Activated CD8-positive, alpha-beta memory T cell treated with anti-CD3 and anti-CD28 coated beads for 24 hours (primary cell): ENCODE results near the gene ZKSCAN7.
"Not testable (repeated sequence)": the region's sequence is repeated elsewhere in the genome, so short reads cannot be mapped to it uniquely, and the experiment has no call there.

Experiments used
- DNase-seq: peaks from one replicate; pipeline ENCODE4 v3.0.0-alpha.2; 2020

The ZKSCAN7 gene

DNA sequence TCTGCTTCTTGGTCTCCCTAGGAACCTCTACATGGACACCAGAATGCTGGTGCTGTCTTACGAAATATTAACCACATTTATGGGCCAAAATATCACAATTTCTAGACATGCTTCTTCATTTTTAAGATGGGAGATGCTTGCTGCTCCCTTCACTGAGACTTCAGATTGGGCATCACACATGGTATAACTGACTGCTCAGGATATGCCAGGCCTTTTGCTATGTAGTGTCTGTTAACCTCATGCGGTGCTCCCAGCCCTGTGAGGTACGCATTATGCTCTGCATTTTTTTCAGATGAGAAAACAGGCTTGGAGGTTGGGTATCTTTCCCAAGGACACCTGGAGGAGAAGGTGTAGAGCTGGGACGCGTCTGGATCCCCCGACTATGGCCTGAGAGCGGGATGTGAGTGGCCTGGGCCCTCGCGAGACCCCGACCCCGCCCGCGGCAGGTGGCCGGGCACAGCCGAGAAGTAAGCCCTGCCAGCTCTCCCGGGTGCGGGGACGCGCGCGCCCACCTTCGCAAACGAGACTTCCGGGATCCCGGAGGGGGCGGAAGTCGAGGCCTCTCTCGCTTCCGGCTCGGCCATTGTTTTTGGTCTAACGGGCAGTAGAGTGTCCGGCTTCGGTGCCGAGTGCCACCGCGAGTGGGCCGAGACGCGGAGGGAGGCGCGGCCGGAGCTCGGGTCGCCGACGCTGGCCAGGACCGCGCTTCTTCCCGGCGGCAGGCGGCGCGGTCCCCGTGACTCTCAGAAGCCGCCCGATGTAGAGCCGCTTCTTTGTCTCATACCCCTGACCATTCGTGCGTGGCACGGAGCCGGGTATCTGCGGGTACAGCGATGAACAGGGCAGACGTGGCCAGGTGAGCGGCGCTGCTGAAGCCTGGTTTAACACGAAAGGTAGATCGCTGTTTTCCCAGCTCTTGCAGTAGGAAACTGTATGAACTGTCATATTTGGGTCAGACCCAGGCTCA, at the start of gene ZKSCAN7:
Gene ZKSCAN7 (plus strand): TSS at position 568 of the 967 bp plus-strand sequence. CDS start 1,855 bp downstream, outside the sequence.
- DNase-seq, result peak; percentile 87

DNA sequence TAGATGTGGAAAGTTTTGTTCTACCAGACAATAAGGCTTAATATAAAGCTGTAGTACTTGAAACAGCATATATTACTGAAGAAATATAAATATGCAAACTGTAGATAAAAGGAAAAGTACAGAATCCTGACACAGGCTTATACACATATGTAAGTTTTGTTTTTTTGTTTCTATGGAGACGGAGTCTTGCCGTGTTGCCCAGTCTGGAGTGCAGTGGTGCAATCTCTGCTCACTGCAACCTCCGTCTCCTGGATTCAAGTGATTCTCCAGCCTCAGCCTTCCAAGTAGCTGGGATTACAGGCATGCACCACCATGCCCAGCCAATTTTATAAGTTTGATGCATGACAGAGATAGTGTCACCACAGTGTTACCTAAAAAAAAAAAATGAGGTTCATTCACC, 48.4 kb upstream of the ZKSCAN7 start:
- no peak for DNase-seq

DNA sequence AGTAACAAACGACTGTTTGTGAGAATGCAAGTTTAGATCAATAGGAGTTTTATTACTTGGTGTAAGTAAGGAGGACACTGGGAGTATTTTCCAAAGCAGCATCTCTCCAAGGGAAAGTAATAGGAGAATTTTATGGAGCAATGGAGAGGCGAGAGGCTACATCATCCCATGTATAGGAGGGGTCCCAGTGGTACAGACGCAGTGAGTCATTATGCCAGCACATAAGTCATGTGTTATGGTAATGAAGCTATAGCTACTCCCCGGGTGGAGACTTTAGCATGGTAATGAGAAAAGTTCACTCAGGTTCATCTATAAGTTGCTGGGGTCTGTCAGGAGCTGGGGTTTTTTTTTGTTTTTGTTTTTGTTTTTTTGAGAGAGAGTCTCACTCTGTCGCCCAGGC, 48.0 kb upstream of the ZKSCAN7 start:
- DNase-seq, result no peak

DNA sequence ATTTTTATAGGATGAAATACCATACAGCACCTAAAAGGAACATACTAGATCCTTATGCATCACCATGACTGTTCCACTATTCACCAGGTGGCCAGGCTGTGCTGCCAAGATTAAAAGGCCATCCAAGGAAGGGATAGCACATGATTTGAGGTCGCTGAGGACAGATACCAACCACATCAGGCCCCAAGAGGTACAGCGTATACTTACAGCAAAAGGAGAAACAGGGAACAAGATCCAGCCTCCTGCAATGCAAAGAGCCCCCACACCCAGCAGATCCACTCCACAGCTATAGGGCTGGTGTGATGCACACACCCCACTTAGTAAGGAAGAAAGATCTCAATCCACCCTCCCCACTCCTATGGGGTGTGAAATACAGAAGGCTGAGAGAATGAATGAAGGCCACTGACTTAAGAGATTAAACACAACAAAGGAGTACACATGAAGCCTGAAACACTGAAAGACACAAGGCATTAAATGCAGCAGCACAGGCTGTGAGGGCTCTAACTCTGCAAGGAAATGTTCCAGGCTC, 45.5 kb upstream of the ZKSCAN7 start:
- DNase-seq, result no peak

DNA sequence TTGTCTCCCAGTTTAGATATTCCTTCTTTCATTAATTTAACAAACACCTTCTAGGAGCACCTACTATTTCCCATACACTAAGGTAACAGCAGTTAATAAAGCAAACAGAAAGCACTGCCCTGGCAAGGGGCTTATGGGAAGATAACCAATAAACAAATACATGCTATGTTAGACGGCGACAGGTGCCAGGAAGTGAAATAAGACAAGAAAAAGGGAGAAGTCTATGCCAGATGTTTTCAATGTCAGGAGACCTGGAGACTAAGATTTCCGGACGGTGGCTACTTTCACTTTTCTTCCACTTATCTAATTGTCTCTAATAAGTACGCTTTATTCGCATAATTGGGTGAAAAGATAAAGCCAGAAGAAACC, 45.0 kb upstream of the ZKSCAN7 start:
- no peak for DNase-seq

DNA sequence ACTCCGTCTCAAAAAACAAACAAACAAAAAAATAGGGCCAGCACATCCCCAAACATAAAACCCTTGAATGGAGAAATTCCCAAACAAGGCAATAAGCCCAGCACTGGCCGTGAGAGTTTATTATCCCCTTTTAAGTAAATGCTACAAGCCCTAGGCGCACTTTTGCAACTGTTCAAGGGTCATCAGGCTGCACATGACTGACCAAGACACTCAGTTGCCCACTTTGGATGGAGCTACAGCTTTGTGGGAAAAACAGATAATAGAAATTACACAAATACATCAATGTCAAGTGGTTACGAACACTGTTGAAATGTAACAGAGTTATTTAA, 43.8 kb upstream of the ZKSCAN7 start:
- no peak for DNase-seq

DNA sequence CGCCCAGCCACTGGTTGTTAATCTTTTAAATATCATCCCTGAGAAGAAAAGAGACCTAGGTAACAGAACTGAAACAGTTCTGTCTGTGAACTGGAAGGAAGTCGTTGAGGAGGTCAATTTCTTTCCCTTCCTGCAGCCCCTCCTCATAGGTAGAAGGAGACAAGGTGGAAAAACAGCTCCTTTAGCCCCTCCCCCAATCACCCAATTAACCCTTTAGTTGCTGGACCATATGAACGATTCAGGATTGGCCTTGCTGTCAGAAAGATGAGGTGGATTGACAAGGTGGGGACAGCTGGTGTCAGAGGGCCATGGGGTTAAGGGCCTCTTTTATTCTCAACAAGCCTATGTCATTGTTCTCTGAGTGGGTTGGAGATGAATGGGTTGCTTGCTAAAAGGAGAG, 41.5 kb upstream of the ZKSCAN7 start:
- no peak for DNase-seq

DNA sequence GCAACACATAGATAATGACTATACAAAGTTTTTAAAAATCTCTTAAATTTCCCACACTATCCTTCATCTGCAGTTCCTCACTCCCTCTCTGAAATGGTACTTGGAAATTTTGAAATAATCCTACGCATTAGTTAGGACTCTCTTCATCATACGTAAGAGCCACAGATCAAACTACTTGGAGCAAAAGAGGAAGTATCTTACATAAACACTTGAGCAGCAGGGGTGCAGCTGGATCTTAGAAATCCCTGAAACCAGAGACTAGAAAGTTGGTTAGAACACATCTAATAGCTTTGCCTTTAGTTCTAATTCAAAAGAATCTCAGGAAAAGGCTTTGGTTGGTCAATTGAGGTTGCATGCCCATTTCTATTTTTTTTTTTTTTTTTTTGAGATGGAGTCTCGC, 38.8 kb upstream of the ZKSCAN7 start:
- DNase-seq, result no peak

DNA sequence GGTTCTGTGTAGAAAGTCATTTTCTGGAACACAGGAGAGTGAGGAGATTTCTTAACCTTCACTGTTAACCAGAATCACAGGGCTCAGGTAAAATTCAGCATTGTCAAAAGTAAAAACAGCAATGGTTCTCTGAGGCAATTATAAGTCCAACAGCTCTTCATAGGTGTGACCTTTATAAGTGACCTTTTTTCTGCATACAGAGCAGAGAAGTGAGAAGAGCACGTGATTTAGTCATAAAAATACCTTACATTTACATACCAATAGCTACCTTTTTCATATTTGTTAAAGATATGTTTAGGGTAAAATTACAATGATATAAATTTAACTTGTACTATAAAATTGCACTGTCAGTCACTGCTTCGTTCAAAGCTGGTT, 36.2 kb upstream of the ZKSCAN7 start:
- DNase-seq, result no peak

DNA sequence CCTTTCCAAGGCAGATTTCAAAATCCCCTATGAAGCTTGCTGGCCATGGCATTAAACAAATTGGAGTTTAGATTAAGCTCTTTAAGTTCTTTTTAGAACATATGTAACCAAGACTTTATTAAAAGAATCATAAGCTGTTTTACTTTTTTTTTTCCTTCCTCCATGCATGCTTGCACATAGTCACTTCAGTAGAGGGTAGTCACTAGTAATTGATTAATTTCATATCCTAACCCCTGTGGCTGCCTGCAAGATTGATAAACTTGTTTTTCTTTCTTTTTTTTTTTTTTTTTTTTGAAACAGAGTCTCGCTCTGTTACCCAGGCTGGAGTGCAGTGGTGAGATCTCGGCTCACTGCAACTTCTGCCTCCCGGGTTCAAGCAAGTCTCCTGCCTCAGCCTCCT, 33.3 kb upstream of the ZKSCAN7 start:
- DNase-seq, result no peak

DNA sequence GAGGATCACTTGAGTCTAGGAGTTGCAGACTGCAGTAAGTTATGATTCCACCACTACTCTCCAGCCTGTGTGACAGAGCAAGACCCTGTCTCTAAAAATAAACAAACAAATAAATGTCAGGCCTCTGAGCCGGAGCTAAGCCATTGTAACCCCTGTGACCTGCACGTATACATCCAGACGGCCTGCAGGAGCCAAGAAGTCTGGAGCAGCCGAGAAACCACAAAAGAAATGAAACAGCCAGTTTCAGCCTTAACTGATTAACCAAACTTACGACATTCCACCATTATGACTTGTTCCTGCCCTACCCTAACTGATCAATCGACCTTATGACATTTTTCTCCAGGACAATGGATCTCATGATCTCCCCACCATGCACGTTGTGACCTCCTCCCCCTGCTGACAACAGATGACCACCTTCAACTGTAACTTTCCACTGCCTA, 32.5 kb upstream of the ZKSCAN7 start:
- DNase-seq, result no peak

DNA sequence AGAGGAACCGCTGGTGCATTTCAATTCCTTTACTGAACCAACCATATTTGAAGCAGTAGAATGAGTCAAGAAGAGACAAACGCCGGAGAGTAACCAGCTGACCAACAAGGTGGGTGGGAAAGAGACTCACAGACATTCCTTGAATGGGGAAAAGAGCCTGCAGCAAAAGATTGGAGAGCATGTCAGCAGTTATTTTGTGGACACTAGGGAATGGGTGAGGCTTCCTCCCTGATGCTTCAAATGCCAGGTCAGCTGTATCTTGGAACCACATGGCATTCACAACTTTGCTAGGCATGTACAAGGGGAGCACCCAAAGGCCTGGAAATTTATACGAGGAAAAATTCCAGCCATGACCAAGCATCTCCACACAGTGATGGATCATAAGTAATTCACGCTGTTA, 29.9 kb upstream of the ZKSCAN7 start:
- DNase-seq, result no peak

DNA sequence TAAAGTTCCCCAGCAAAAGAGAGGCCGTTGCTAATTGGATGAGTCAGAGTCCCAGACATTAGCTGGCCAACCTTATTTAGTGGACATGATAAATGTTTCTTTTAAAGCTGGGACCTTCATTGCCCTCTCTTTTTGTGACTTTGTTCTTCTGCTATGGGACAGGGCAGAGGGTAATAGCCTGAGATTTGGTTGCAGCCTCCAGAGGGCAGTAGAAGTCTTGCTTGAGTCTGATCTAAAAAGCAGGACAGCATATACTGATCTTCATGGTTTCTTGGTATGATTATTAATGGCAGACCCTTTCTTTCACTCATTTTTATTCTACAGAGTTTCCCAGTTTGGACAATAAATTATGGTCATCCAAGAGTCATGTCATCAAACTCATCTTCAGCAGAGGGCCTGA, 25.1 kb upstream of the ZKSCAN7 start:
- DNase-seq, result no peak

DNA sequence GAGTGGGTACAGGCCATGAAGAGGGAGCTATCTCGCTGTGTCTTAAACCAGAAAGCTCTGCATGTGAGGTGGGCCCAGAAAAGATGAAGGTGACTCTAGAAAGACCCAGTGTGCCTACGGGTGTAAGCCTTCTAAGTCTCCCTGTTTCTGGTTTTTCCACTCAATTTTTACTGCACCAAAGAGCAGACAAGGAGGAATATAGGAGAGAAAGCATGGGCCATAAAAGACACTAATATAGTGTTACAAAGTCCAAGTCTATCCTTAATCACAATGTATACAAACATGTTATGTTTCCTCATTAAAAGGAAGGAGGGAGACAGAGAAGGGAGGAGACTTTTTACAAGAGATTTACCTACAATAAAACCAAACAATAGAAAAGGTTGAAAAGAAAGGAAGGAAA, 24.1 kb upstream of the ZKSCAN7 start:
- no peak for DNase-seq

DNA sequence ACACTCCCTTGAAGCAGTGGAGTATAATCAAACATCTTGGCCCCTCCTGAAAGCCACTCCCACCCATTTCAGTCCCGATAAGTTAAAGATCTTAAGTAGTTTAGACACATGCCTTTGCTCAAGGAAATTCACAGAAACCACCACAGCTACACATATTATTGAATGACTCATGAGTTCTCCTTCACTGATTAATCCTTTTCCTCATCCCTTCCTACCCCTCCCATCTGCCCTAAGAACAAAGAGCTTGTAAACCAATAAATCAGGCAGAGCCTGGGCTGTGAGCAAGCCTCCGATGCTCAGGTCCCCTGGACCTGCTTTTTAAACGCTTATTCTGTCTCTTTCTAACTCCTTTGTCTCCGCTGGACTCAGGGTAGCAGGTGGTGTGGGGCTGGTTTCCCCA, 20.3 kb upstream of the ZKSCAN7 start:
- DNase-seq, result not testable (repeated sequence)

DNA sequence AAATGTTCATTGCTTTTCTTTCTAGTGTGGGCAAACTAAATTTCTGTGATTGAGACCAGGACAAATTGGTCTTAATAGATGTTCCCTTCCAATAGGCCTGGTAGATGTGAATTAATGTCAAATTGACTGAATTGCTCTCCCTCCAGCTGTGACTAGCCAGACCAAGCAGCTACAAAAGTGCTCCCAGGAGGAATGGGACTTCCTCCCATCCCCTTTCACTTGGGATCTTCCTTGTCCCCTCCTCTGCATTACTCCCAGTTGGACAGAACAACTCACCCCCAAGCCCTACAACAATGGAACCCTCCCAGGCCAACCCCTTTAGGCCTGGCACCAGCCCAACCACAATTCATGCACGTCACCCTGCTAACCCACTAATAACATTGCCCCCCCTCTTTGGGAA, 19.6 kb upstream of the ZKSCAN7 start:
- DNase-seq, result no peak

DNA sequence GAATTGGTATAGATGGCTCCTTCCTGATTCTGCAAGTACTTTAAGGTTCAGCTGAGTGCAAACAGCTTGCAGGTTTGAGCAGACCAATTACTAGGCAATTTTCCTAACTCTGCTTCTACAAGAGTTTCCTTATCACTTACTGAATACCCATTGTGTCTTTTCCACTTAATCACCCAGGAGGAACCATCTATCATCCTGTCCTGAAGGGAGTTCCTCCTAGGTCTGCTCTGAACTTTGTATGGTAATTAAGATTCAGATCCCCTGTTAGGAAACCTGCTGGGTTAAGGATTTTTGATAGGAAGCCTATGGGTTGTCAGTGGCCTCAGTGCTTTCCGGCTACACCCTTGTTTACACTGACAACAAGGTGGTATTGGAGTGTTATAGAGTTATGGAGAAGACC, 10.2 kb upstream of the ZKSCAN7 start:
- DNase-seq, result not testable (repeated sequence)

DNA sequence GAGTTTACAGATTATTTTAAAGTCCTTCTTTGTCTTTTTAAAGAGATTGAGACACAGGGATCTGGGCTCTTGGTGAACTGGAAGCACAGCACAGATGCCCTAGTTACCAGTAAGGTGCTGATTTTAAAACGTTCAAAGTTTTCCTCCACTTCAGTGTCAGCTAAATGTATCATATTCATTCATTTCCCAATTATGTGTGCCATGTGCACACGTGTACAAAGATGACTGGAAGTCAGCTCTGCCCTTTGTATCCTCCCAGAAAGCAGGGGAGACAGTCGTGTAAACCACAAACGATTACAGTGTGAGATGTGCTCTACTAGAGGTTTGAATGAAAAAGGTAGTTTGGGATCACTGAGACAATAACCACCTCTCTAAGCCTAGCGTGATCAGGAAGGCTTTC, 730 bp downstream of the ZKSCAN7 start:
- no peak for DNase-seq

DNA sequence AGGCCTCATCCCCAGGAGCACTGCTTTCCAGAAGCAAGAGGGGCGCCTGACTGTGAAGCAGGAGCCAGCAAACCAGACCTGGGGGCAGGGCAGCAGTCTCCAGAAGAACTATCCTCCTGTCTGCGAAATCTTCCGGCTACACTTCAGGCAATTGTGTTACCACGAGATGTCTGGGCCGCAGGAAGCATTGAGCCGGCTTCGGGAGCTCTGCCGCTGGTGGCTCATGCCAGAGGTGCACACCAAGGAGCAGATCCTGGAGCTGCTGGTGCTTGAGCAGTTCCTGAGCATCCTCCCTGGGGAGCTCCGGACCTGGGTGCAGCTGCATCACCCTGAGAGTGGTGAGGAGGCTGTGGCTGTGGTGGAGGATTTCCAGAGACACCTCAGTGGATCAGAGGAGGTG, 2.1 kb downstream of the ZKSCAN7 start:
- no peak for DNase-seq

DNA sequence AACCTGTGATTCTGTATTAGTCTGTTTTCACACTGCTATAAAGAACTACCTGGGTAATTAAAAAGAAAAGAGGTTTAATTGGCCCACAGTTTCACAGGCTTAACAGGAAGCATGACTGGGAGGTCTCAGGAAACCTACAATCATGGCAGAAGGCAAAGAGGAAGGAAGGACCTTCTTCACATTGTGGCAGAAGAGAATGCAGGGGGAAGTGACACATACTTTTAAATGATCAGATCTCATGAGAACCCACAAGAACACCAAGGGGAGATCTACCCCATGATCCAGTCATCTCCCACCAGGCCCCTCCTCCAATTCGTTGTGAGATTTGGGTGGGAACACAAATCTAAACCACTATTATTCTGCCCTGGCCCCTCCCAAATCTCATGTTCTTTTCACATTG, 6.1 kb downstream of the ZKSCAN7 start:
- no peak for DNase-seq

DNA sequence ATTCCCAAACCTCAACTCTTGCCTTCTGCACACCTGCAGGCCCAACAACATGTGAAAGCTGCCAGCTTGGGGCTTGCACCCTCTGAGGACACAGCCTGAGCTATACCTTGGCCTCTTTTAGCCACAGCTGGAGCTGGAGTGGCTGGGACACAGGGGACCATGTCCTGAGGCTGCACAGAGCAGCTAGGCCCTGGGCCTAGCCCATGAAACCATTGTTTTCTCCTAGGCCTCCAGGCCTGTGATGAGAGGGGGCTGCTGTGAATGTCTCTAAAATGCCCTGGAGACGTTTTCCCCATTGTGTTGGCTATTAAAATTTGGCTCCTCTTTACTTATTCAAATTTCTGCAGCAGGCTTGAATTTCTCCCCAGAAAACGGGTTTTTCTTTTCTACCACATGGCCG, 7.2 kb downstream of the ZKSCAN7 start:
- no peak for DNase-seq

DNA sequence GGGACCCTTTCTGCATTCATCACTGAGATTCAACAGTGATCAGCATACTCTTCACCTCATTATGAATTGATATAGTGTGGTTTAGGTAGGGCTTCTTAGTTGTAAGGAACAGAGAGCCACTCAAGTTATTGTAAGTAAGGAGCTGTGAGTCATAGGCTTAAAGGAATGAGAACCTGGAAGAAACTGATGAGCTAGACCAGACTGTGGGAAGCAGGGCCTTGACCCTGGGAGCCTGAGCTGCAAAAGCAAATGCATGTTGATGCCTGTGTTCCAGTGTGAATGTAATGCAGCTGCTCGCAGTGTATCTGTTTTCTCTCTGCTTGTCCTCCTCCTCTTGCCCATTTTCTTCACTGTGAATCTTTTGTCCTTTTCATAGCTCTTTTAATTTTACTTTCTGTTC, 13.6 kb downstream of the ZKSCAN7 start:
- DNase-seq, result no peak

DNA sequence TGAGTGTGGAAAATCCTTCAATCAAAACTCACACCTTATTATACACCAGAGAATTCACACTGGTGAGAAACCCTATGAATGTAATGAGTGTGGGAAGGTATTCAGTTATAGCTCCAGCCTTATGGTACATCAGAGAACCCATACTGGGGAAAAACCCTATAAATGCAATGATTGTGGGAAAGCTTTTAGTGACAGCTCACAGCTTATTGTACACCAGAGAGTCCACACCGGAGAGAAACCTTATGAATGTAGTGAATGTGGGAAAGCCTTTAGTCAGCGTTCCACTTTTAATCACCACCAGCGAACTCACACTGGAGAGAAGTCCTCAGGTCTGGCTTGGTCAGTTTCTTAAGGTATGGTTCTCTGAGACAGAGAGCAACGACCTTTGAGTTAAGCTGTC, 16.0 kb downstream of the ZKSCAN7 start:
- DNase-seq, result no peak

DNA sequence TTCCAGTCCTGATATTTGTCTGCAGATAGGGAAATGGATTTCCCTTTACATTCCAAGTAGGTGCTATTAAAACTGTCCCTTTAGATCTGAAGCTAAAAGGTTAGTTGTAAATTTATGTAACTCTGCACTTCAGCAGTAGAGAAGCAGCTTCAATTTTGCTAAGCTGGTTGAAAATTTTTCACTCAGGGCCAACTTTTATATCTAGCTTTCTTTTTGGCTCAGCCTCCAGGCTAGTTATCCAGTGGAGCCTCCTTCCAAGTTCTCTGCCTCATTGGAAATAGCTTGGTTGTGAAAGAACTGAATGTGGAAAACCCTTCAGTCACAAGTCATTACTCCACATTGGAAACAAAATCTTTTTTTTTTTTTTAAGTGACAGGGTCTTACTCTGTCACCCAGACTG, 21.6 kb downstream of the ZKSCAN7 start:
- DNase-seq, result no peak
